Ovary (tissue), 9 donors: ENCODE data around the gene PTPA. TPM values are rescaled to one million over a fixed set of nuclear protein-coding genes. Genes with fewer than 3 reads are reported as not detected.

Experiments used
- DNase-seq, 5 donors: peaks; one replicate each; pipeline ENCODE4 v3.0.0-alpha.2; 2019 to 2020
- H3K27ac ChIP-seq, 2 donors: fragments of 200-600 bp; one replicate each; pipeline versions ENCODE4 v1.5.1 to v1.8.0; 2019 to 2022
- H3K27me3 ChIP-seq: fragments of 200-600 bp; one replicate; pipeline ENCODE4 v1.8.0; 2022
- H3K36me3 ChIP-seq: fragments of 200-600 bp; sonication (generic); one replicate; pipeline ENCODE4 v1.5.1; 2019
- H3K4me1 ChIP-seq: one replicate; pipeline ENCODE4 v1.8.1; 2013; ENCODE audit warnings: mild to moderate bottlenecking, moderate library complexity; ENCODE audit not compliant: insufficient read depth
- H3K4me3 ChIP-seq: fragments of 200-600 bp; sonication (generic); one replicate; pipeline ENCODE4 v1.5.1; 2017
- H3K9me3 ChIP-seq, 2 donors: fragments of 200-600 bp in 1 of 2; sonication (generic) in 1 of 2; one replicate each; pipeline versions ENCODE4 v1.5.1 to v1.8.1; 2013 to 2019; ENCODE audit warnings: mild to moderate bottlenecking in 1 of 2, moderate library complexity in 1 of 2
- CTCF ChIP-seq, 3 donors: fragments of 450-650 bp in 2 of 3; fragments of 200-600 bp in 1 of 3; IDR thresholded peaks; one replicate each; pipeline versions ENCODE4 v1.5.1 to v1.8.0; 2016 to 2022; ENCODE audit warnings: antibody characterized with exemption in 3 of 3, mild to moderate bottlenecking in 1 of 3
- EP300 ChIP-seq: sonication (generic); formaldehyde crosslinking; IDR thresholded peaks from one replicate; pipeline ENCODE4 v1.6.1; 2017; ENCODE audit warnings: antibody characterized with exemption
- POLR2A ChIP-seq: fragments of 450-650 bp; IDR thresholded peaks from one replicate; pipeline ENCODE4 v1.6.1; 2017; ENCODE audit warnings: antibody characterized with exemption, mild to moderate bottlenecking, moderate library complexity
- WGBS, 3 donors: extraction: QIAGEN DNeasy Blood & Tissue Kit in 1 of 3; methylation state at CpG; one replicate each; pipeline versions ENCODE4 v1.1.5 to v1.1.7; 2013 to 2017; 5-methylcytosine and 5-hydroxymethylcytosine counted together
- intact Hi-C, 4 donors: fragments of 100-400 bp; cut with DNase I; formaldehyde crosslinking; loops; one replicate each; pipeline versions ENCODE4 v1.11.0 to v1.15.1; 2022 to 2023
- polyA plus RNA-seq, 2 donors: library from polyadenylated mRNA; stranded (reverse); fragments of 200-250 nt in 1 of 2; fragments of 350-450 nt in 1 of 2; fragmentation: Illumina TruSeq in 1 of 2; extraction: RNeasy Lipid Tissue Mini Kit (QIAGEN cat#74804) in 1 of 2; gene quantifications; one replicate each; pipeline ENCODE4 v1.2.3, GENCODE V29; 2013 to 2014
- total RNA-seq, 7 donors: library from RNA; depleted of rRNA in 2 of 7; stranded (reverse); fragments of >200 nt in 2 of 7; fragmentation: NEBNext Ultra II Directional in 3 of 7; extraction: Animal tissue kit (Norgen Biotek cat#: 25700) in 3 of 7; gene quantifications; one replicate each; pipeline versions ENCODE4 v1.1.0 to v1.2.4, GENCODE V29; 2016 to 2023
- donor health status: DM: no; HTN: no; CAD: no; lungs with moderate emphysema.
- donor health status: DM: no; HTN: no; CAD: no.
- donor health status: Bipolar disorder and iron deficiency.
- donor health status: DM: yes; HTN: yes; CAD: no.
- donor health status: DM: no; HTN: no; CAD: no.
- donor health status: DM: yes; HTN: yes; CAD: no.

Gene PTPA
- total and polyA plus RNA-seq, 9 donors: 32.1 to 107 (median 89.2) TPM

GRCh38 chr9:129072171-129072570 is 39.0 kb upstream of the PTPA start:
- Histone ChIP-seq H3K4me1 (no peaks in the 10 kb centered on the region), H3K4me3 (no peak overlapping the region), H3K36me3 (no peaks in the 10 kb centered on the region), H3K27ac (no peak overlapping the region), H3K9me3 (no peaks in the 10 kb centered on the region), H3K27me3 (no peaks in the 10 kb centered on the region)
- intact Hi-C loops: no loop called here
- DNase-seq: no peak
- WGBS, 3 donors: 44 to 47% (median 46%) methylated on average over 9 of the region's 9 CpGs
- TF ChIP-seq POLR2A (no peak), EP300 (no peak), CTCF (IDR thresholded peaks at IDR 0.05) (no peak)

DNA sequence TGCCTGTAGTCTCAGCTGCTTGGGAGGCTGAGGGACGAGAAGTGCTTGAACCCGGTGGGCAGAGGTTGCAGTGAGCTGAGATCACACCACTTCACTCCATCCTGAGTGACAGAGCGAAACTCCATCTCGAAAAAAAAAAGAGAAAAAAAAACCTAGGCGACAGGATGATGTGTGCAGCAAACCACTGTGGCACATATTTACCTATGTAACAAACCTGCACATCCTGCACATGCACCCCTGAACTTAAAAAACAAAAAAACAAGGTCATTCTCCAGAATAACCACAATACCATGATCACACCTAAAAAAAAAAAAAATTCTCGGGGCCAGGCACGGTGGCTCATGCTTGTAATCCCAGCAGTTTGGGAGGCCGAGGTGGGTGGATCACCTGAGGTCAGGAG is 37.8 kb upstream of the PTPA start:
- H3K27ac ChIP-seq: no peak overlapping the region
- WGBS, 3 donors: 83 to 89% (median 85%) methylated on average over 8 of the region's 8 CpGs
- H3K4me3 ChIP-seq: no peak overlapping the region
- H3K9me3 ChIP-seq: no peaks in the 10 kb centered on the region
- TF ChIP-seq EP300 (no peak), CTCF (IDR thresholded peaks at IDR 0.05) (no peak), POLR2A (no peak)
- intact Hi-C loops: no loop called here
- H3K27me3 ChIP-seq: no peaks in the 10 kb centered on the region
- no peaks in the 10 kb centered on the region for H3K36me3 ChIP-seq
- no peak for DNase-seq
- no peaks in the 10 kb centered on the region for H3K4me1 ChIP-seq

- 32 to 49% (median 37%) methylated on average over 3 of the region's 3 CpGs for WGBS, 3 donors
- DNase-seq: no peak
- TF ChIP-seq EP300 (no peak), CTCF (IDR thresholded peaks at IDR 0.05) (no peak), POLR2A (no peak)
- H3K9me3 ChIP-seq: no peaks in the 10 kb centered on the region
- no peak overlapping the region for H3K4me3 ChIP-seq
- no peak overlapping the region for H3K27ac ChIP-seq
- H3K4me1 ChIP-seq: no peaks in the 10 kb centered on the region
- intact Hi-C loops: no loop called here
- no peaks in the 10 kb centered on the region for H3K27me3 ChIP-seq
- no peaks in the 10 kb centered on the region for H3K36me3 ChIP-seq
Observed at GRCh38 chr9:129074106-129074505, 37.1 kb upstream of the PTPA start.

DNA sequence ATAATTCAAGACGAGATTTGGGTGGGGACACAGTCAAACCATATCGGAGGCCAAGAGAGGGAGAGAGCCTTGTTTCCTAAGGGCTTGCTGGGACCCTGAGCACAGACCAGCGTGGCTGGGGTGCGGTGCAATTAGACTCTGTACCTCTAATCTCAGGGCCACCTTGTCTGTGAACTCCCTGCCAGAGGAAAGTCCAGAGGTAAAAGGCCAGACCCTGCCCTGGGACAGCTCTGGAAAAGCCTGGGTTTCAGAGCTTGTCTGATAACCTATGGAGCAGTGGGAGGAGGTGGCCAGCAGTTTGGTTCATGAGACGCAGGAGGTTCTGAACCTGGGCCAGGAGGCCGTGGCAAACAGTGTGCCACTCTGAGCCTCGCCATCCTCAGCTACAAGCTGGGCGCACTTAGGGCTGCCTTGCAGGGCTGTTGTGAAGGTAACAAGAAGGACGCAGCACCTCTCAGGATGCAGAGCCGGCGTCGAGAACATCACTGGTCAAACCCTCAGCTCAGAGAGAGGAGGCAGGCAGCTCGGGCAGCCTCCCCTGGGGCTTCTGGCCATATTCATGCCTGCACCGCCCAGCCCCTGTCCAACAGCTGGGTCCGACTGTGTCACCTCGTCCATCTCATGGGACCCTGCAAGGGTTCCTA is 35.1 kb upstream of the PTPA start:
- intact Hi-C loops: no loop called here
- H3K27me3 ChIP-seq: no peaks in the 10 kb centered on the region
- H3K4me1 ChIP-seq: no peaks in the 10 kb centered on the region
- H3K4me3 ChIP-seq: no peak overlapping the region
- TF ChIP-seq EP300: no peak
- TF ChIP-seq POLR2A: no peak
- no peaks in the 10 kb centered on the region for H3K36me3 ChIP-seq
- no peak for DNase-seq
- no peaks in the 10 kb centered on the region for H3K9me3 ChIP-seq
- H3K27ac ChIP-seq: no peak overlapping the region
- 81 to 86% (median 82%) methylated on average over 16 of the region's 16 CpGs for WGBS, 3 donors

- 88 to 91% (median 88%) methylated on average over 11 of the region's 11 CpGs for WGBS, 3 donors
Observed at GRCh38 chr9:129076640-129077037, 34.6 kb upstream of the PTPA start.

More at GRCh38 chr9:129076640-129077037, 34.6 kb upstream of the PTPA start:
- Histone ChIP-seq H3K27ac (no peak overlapping the region), H3K4me3 (no peak overlapping the region), H3K4me1 (peaks cover under 1% of the 10 kb centered on the region), H3K27me3 (no peaks in the 10 kb centered on the region), H3K36me3 (no peaks in the 10 kb centered on the region), H3K9me3 (no peaks in the 10 kb centered on the region)
- no peak for TF ChIP-seq POLR2A
- TF ChIP-seq EP300: no peak
- no peak for TF ChIP-seq CTCF (IDR thresholded peaks at IDR 0.05)
- DNase-seq: no peak
- intact Hi-C loops: no loop called here
